Esophagus squamous epithelium (tissue), 5 donors: ENCODE data around the gene RPUSD3. TPM values are rescaled to one million over a fixed set of nuclear protein-coding genes. Genes with fewer than 3 reads are reported as not detected.

ENCODE experiments used
- DNase-seq: peaks from one replicate; lab custom pipeline; 2025; lab: John Stamatoyannopoulos, UW
- H3K27ac ChIP-seq, 4 donors: fragments of 200-600 bp; sonication (generic); one replicate each; pipeline ENCODE4 v1.5.1; 2016 to 2019; ENCODE audit warnings: mild to moderate bottlenecking in 1 of 4
- H3K27me3 ChIP-seq, 4 donors: fragments of 200-600 bp; sonication (generic); 1 replicate in 3 of 4; 2 replicates in 1 of 4; pipeline versions ENCODE4 v1.5.1 to v1.6.0; 2017 to 2021; ENCODE audit warnings: antibody characterized with exemption in 1 of 4
- H3K36me3 ChIP-seq, 3 donors: fragments of 200-600 bp; sonication (generic); one replicate each; pipeline ENCODE4 v1.5.1; 2016 to 2019
- H3K4me1 ChIP-seq, 3 donors: fragments of 200-600 bp; sonication (generic); one replicate each; pipeline ENCODE4 v1.5.1; 2017 to 2019
- H3K4me3 ChIP-seq, 4 donors: fragments of 200-600 bp; sonication (generic); 1 replicate in 3 of 4; 2 replicates in 1 of 4; pipeline ENCODE4 v1.5.1; 2016 to 2019; ENCODE audit warnings: mild to moderate bottlenecking in 2 of 4, moderate library complexity in 1 of 4
- H3K9me3 ChIP-seq, 3 donors: fragments of 200-600 bp; sonication (generic); one replicate each; pipeline ENCODE4 v1.5.1; 2016 to 2019
- CTCF ChIP-seq, 6 experiments: fragments of 450-650 bp in 4 of 6; fragments of 200-600 bp in 2 of 6; sonication (generic) in 2 of 6; IDR thresholded peaks; one replicate each; pipeline ENCODE4 v1.5.1; 2016 to 2019; ENCODE audit warnings: antibody characterized with exemption in 6 of 6, mild to moderate bottlenecking in 4 of 6, moderate library complexity in 4 of 6
- POLR2A ChIP-seq, 4 donors: fragments of 450-650 bp; IDR thresholded peaks; one replicate each; pipeline ENCODE4 v1.6.1; 2017; ENCODE audit warnings: antibody characterized with exemption in 4 of 4, mild to moderate bottlenecking in 4 of 4, moderate library complexity in 3 of 4
- WGBS, 2 donors: methylation state at CpG; one replicate each; pipeline ENCODE4 v1.1.5; 2018; 5-methylcytosine and 5-hydroxymethylcytosine counted together
- intact Hi-C: fragments of 100-400 bp; cut with DNase I; formaldehyde crosslinking; loops from one replicate; pipeline ENCODE4 v1.15.0; 2022
- total RNA-seq, 4 donors: library from RNA; depleted of rRNA; stranded (reverse); fragments of >200 nt; gene quantifications; one replicate each; pipeline ENCODE4 v1.1.0, GENCODE V29; 2016
- donor health status: DM: yes; HTN: yes; CAD: no.

Gene RPUSD3
- total RNA-seq, 4 donors from 2014 or later = 34.7 to 46.4 (median 41.4) TPM

- Histone ChIP-seq H3K27me3 (no peaks in the 10 kb centered on the region), H3K9me3 (no peaks in the 10 kb centered on the region), H3K27ac (peak overlapping the region in 3 of 4 donors; percentile 98 to 100 (median 99)), H3K4me1 (peaks cover 17 to 50% (median 26%) of the 10 kb centered on the region in 3 donors), H3K4me3 (no peak overlapping the region), H3K36me3 (peaks cover 0 to 69% (median 16%) of the 10 kb centered on the region in 3 donors)
- TF ChIP-seq CTCF (IDR thresholded peaks at IDR 0.05) (no peak), POLR2A (IDR thresholded peaks at IDR 0.05) (no peak)
- DNase-seq = no peak
- WGBS, 2 donors = 88 to 98% methylated on average over 8 of the region's 11 CpGs
- intact Hi-C loops = no loop called here
Measured at GRCh38 chr3:9791127-9791526, 52.7 kb downstream of the RPUSD3 start.

Other genes starting within 250 kb of the RPUSD3 start
- gene MTMR14, start 194.5 kb downstream of the RPUSD3 start, total RNA-seq = 10 to 100 TPM; 21.4 to 29.6 (median 22.9) TPM
- not detected for gene CPNE9, start 140.2 kb downstream of the RPUSD3 start, total RNA-seq
- 10 to 100 TPM in 3 of 4 donors, 1 to 10 TPM in 1; 9.8 to 18.3 (median 15.4) TPM for gene BRPF1, start 112.3 kb downstream of the RPUSD3 start, total RNA-seq
- 10 to 100 TPM in 2 of 4 donors, 1 to 10 TPM in 2; 9.5 to 20.6 (median 10.5) TPM for gene OGG1, start 94.1 kb downstream of the RPUSD3 start, total RNA-seq
- 10 to 100 TPM in 2 of 4 donors, 1 to 10 TPM in 2; 2.9 to 19.6 (median 7.6) TPM for gene CAMK1, start 74.1 kb downstream of the RPUSD3 start, total RNA-seq
- gene TADA3, start 51.5 kb downstream of the RPUSD3 start, total RNA-seq = 10 to 100 TPM; 34.7 to 54.4 (median 44.8) TPM
- 100 to 1,000 TPM; 125 to 244 (median 167) TPM for gene ARPC4, start 50.9 kb downstream of the RPUSD3 start, total RNA-seq
- 10 to 100 TPM in 3 of 4 donors, 1 to 10 TPM in 1; 7.6 to 29.2 (median 10.2) TPM for gene TTLL3, start 33.7 kb downstream of the RPUSD3 start, total RNA-seq
- gene CIDEC, start 36.2 kb upstream of the RPUSD3 start, total RNA-seq = not detected
- gene JAGN1, start 46.6 kb upstream of the RPUSD3 start, total RNA-seq = 10 to 100 TPM; 24.7 to 40.8 (median 33.3) TPM
- 10 to 100 TPM in 3 of 4 donors, 1 to 10 TPM in 1; 7.5 to 15.3 (median 12.1) TPM for gene IL17RE, start 58.8 kb upstream of the RPUSD3 start, total RNA-seq
- gene IL17RC, start 73.1 kb upstream of the RPUSD3 start, total RNA-seq = 10 to 100 TPM; 30.6 to 48.7 (median 37.4) TPM
- 10 to 100 TPM; 10.8 to 17.0 (median 13.8) TPM for gene CRELD1, start 89.8 kb upstream of the RPUSD3 start, total RNA-seq
- gene PRRT3, start 108.4 kb upstream of the RPUSD3 start, total RNA-seq = 1 to 10 TPM in 2 of 4 donors, under 1 TPM in 2; 0.72 to 1.9 (median 1.0) TPM
- 100 to 1,000 TPM in 1 of 4 donors, 10 to 100 TPM in 3; 36.4 to 113 (median 82.5) TPM for gene EMC3, start 142.8 kb upstream of the RPUSD3 start, total RNA-seq
- 10 to 100 TPM in 2 of 4 donors, 1 to 10 TPM in 2; 3.8 to 15.5 (median 11.1) TPM for gene FANCD2, start 182.4 kb upstream of the RPUSD3 start, total RNA-seq